ENCODE measurements around the gene OR13C5.

GRCh38 chr9:104568868-104569267 lies 30.3 kb downstream of the OR13C5 start, which contains the start of gene OR13C8:
- TF ChIP-seq EZH2 (IDR thresholded peaks at IDR 0.05; ENCODE audit: low read length, missing control alignments) (no peak), CTCF (conservative IDR thresholded peaks at IDR 0.05 in 1 of 2, IDR thresholded peaks at IDR 0.05 in 1 of 2; ENCODE audit: low read depth in 1 of 2, low read length in 2 of 2) (no peak)
